Keratinocyte (primary cell): ENCODE data around the gene CCL18. TPM values are rescaled to one million over a fixed set of nuclear protein-coding genes. Genes with fewer than 3 reads are reported as not detected.

Experiments used
- DNase-seq: peaks from one replicate; pipeline ENCODE4 v3.0.0-alpha.2; 2011; ENCODE audit warnings: low read depth, missing footprints, low spot score
- FAIRE-seq: peaks from 2 replicates; lab custom pipeline; 2011; peaks lifted over from hg19 to GRCh38; lab: Jason Lieb, UNC
- H2AFZ ChIP-seq: 2 replicates; pipeline ENCODE4 v1.6.0; 2012; ENCODE audit warnings: low read length, control low read depth, inconsistent platforms; ENCODE audit not compliant: control insufficient read depth
- H3K27ac ChIP-seq: 2 replicates; pipeline ENCODE4 v1.5.1; 2011; ENCODE audit warnings: low read length; ENCODE audit not compliant: control insufficient read depth, insufficient read depth
- H3K27me3 ChIP-seq: 3 replicates; pipeline ENCODE4 v1.6.0; 2011; ENCODE audit warnings: low read length; ENCODE audit not compliant: control insufficient read depth, insufficient read depth; ENCODE audit errors: extremely low read depth
- H3K36me3 ChIP-seq, 2 experiments: 2 replicates in 1 of 2; 3 replicates in 1 of 2; pipeline ENCODE4 v1.5.1; 2011; ENCODE audit warnings: low read length in 2 of 2, mild to moderate bottlenecking in 1 of 2; ENCODE audit not compliant: control insufficient read depth in 2 of 2, insufficient read depth in 2 of 2; ENCODE audit errors: extremely low read depth in 1 of 2
- H3K4me1 ChIP-seq: 3 replicates; pipeline ENCODE4 v1.5.1; 2011; ENCODE audit warnings: low read length; ENCODE audit not compliant: control insufficient read depth, insufficient read depth; ENCODE audit errors: extremely low read depth
- H3K4me2 ChIP-seq: 3 replicates; pipeline ENCODE4 v1.6.0; 2011; ENCODE audit warnings: low read depth, low read length; ENCODE audit not compliant: control insufficient read depth, insufficient read depth; ENCODE audit errors: extremely low read depth
- H3K4me3 ChIP-seq, 3 experiments: fragments of 200-600 bp in 1 of 3; sonication (generic) in 1 of 3; 2 replicates in 2 of 3; 3 replicates in 1 of 3; pipeline ENCODE4 v1.5.1; 2011 to 2016; ENCODE audit warnings: low read length in 3 of 3, mild to moderate bottlenecking in 3 of 3, control low read depth in 2 of 3, inconsistent platforms in 1 of 3, low read depth in 1 of 3, mixed read lengths in 1 of 3, mixed run types in 1 of 3, moderate library complexity in 1 of 3; ENCODE audit not compliant: control insufficient read depth in 2 of 3, insufficient read depth in 2 of 3; ENCODE audit errors: extremely low read depth in 1 of 3
- H3K79me2 ChIP-seq: 2 replicates; pipeline ENCODE4 v1.6.0; 2012; ENCODE audit warnings: low read length; ENCODE audit not compliant: control insufficient read depth, insufficient read depth
- H3K9ac ChIP-seq: 3 replicates; pipeline ENCODE4 v1.6.0; 2011; ENCODE audit warnings: low read length; ENCODE audit not compliant: control insufficient read depth, insufficient read depth; ENCODE audit errors: extremely low read depth
- H3K9me1 ChIP-seq: 3 replicates; pipeline ENCODE4 v1.6.0; 2011; ENCODE audit warnings: low read length; ENCODE audit not compliant: control insufficient read depth, insufficient read depth; ENCODE audit errors: extremely low read depth
- H3K9me3 ChIP-seq: 2 replicates; pipeline ENCODE4 v1.5.1; 2012; ENCODE audit warnings: low read depth, low read length; ENCODE audit not compliant: control insufficient read depth
- H4K20me1 ChIP-seq: 3 replicates; pipeline ENCODE4 v1.6.0; 2011; ENCODE audit warnings: low read length; ENCODE audit not compliant: control insufficient read depth, insufficient read depth; ENCODE audit errors: extremely low read depth
- CTCF ChIP-seq, 3 experiments: IDR thresholded peaks in 1 of 3; conservative IDR thresholded peaks in 1 of 3; optimal IDR thresholded peaks in 1 of 3; 2 replicates in 2 of 3; 3 replicates in 1 of 3; pipeline versions ENCODE3 to v1.5.1; 2011; ENCODE audit warnings: low read length in 3 of 3, mild to moderate bottlenecking in 3 of 3, moderate library complexity in 2 of 3, control low read depth in 1 of 3, inconsistent platforms in 1 of 3; ENCODE audit not compliant: insufficient read depth in 2 of 3; ENCODE audit errors: extremely low read depth in 1 of 3
- EZH2 ChIP-seq: IDR thresholded peaks from one replicate; pipeline ENCODE4 v1.6.1; 2012; ENCODE audit warnings: inconsistent platforms, mild to moderate bottlenecking, low read length, moderate library complexity
- dilution Hi-C: fragments of 300-500 bp; cut with MboI; formaldehyde crosslinking; loops from one replicate; pipeline ENCODE4 v1.7.0; 2020; ENCODE audit warnings: low sequenced_read_pairs; ENCODE audit not compliant: extremely low pct_ligation_motif_present
- polyA plus RNA-seq, 5 experiments: library from polyadenylated mRNA; depleted of rRNA in 3 of 5; stranded (reverse) in 3 of 5; stranded (forward) in 1 of 5; unstranded in 1 of 5; fragments of >200 nt; gene quantifications; 1 replicate in 1 of 5; 2 replicates in 3 of 5; 3 replicates in 1 of 5; pipeline versions ENCODE4 v1.2.1 to v1.2.3, GENCODE V29; 2011 to 2012; ENCODE audit warnings: missing spikeins in 2 of 5, low read depth in 1 of 5, low replicate concordance in 1 of 5

CCL18 gene
- polyA plus RNA-seq, 1 donor (not counting 4 experiments of a cell fraction or from before 2014, with no cell fraction given) = not detected

GRCh38 chr17:36117505-36118382, 53.7 kb downstream of the CCL18 start:
- H3K4me1 ChIP-seq = no peaks in the 10 kb centered on the region
- dilution Hi-C loops = no loop called here
- no peak overlapping the region for H2AFZ ChIP-seq
- no peaks in the 10 kb centered on the region for H4K20me1 ChIP-seq
- no peak overlapping the region for H3K4me3 ChIP-seq
- H3K27ac ChIP-seq = no peak overlapping the region
- H3K9me3 ChIP-seq = no peaks in the 10 kb centered on the region
- no peaks in the 10 kb centered on the region for H3K79me2 ChIP-seq
- H3K9me1 ChIP-seq = no peaks in the 10 kb centered on the region
- TF ChIP-seq CTCF (optimal IDR thresholded peaks at IDR 0.05 in 1 of 3, IDR thresholded peaks at IDR 0.05 in 1 of 3, conservative IDR thresholded peaks at IDR 0.05 in 1 of 3; ENCODE audit: extremely low read depth in 1 of 3, insufficient read depth in 2 of 3, low read length in 3 of 3) (no peak), EZH2 (no peak)
- no peak overlapping the region for H3K9ac ChIP-seq
- DNase-seq (no peak), FAIRE-seq (no peak)
- no peaks in the 10 kb centered on the region for H3K36me3 ChIP-seq
- H3K27me3 ChIP-seq = no peaks in the 10 kb centered on the region
- H3K4me2 ChIP-seq = no peak overlapping the region

GRCh38 chr17:36118477-36119353, 54.6 kb downstream of the CCL18 start:
- Histone ChIP-seq H4K20me1 (no peaks in the 10 kb centered on the region), H3K4me1 (no peaks in the 10 kb centered on the region), H3K27ac (no peak overlapping the region), H3K79me2 (no peaks in the 10 kb centered on the region), H2AFZ (no peak overlapping the region), H3K4me2 (no peak overlapping the region), H3K9me3 (no peaks in the 10 kb centered on the region), H3K9ac (no peak overlapping the region), H3K4me3 (no peak overlapping the region), H3K27me3 (no peaks in the 10 kb centered on the region), H3K36me3 (no peaks in the 10 kb centered on the region), H3K9me1 (no peaks in the 10 kb centered on the region)
- no peak for DNase-seq
- TF ChIP-seq CTCF (optimal IDR thresholded peaks at IDR 0.05 in 1 of 3, IDR thresholded peaks at IDR 0.05 in 1 of 3, conservative IDR thresholded peaks at IDR 0.05 in 1 of 3; ENCODE audit: extremely low read depth in 1 of 3, insufficient read depth in 2 of 3, low read length in 3 of 3) (no peak), EZH2 (no peak)
- dilution Hi-C loops = no loop called here
- no peak for FAIRE-seq
